ENCODE data around the gene HOTAIR.

The HOTAIR gene

DNA sequence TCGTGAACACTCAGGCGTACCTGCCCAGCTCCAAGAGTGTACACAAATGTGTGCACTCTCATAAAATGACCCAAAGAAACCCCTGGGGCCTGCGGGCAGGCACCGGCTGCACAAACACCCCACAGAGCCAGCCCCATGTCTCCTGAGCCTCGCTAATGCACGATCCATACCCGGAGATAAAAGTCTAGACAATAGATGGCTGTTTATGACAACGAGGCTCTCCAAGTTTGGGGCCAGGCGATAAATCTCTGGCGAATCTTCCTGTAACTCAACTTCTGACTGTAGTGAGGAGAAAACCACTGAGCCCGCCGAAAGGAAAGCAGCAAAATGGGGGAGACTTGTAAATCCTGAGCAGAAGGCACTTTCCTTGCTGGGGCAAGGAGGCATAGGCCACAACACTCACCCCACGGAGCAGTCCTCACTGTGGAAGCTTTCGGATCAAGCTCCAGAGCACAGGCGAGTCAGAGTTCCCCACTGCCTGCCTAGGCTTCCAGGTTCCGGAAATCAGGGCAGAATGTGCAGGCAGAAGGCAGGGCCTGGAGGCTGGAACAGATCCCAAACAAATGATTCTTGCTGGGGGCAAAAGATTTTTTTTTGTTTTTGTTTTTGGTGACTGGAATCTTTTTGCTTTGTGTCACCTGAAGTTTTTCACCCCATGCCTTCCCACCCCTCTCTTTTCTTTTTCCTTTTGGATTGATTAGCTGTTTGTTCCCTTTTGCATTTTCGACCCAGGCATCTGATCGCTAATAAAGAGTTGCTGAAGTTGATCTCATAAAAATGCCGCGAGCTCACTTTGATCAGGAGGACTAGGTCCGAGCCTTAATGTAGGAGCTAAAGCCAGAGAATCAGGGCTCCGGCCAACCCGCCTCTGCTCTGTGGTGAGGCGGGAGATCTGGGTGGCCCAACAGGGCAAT is 6.3 kb downstream of the HOTAIR start:
- Histone ChIP-seq H3K4me3 (ENCODE audit: low read depth, low read length) (no peak overlapping the region), H3K27me3 (replicated peaks) (peaks cover 99% of the 10 kb centered on the region), H3K27ac (no peak overlapping the region), H3K36me3 (replicated peaks) (no peaks in the 10 kb centered on the region)
- DNase-seq, result no peak
- TF ChIP-seq, protein P1, sequence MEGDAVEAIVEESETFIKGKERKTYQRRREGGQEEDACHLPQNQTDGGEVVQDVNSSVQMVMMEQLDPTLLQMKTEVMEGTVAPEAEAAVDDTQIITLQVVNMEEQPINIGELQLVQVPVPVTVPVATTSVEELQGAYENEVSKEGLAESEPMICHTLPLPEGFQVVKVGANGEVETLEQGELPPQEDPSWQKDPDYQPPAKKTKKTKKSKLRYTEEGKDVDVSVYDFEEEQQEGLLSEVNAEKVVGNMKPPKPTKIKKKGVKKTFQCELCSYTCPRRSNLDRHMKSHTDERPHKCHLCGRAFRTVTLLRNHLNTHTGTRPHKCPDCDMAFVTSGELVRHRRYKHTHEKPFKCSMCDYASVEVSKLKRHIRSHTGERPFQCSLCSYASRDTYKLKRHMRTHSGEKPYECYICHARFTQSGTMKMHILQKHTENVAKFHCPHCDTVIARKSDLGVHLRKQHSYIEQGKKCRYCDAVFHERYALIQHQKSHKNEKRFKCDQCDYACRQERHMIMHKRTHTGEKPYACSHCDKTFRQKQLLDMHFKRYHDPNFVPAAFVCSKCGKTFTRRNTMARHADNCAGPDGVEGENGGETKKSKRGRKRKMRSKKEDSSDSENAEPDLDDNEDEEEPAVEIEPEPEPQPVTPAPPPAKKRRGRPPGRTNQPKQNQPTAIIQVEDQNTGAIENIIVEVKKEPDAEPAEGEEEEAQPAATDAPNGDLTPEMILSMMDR (IDR thresholded peaks at IDR 0.05; ENCODE audit: low read depth, low read length, missing control alignments), result no peak
- in situ Hi-C loops (cut with HindIII; ENCODE audit: low pct_ligation_motif_present, low sequenced_read_pairs), result no loop called here

DNA sequence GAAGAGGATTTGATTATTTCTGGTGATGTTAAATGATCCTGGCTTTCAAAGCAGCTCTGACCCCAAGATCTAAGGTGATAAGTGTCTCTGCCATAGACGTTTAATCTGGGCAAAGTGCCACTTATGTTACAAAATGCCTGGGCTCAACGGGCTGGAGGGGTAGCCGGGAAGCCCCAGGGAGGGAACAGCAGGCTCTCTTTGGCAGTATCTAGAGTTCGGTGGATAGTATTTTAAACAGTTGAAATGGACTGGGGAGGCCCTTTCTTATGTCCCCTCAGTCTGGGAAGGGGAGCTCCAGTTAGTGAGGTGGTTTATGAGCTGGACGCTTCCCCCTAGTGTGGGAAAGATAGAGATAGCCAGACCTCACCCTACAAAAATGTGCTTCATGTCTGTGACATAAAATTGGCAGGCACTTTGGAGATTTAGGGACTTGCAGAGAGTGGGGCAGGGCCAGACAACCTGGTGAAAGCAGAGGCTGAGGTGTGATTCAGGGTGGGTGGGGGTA is 7.3 kb downstream of the HOTAIR start:
- Histone ChIP-seq H3K36me3 (replicated peaks) (no peaks in the 10 kb centered on the region), H3K27me3 (replicated peaks) (peaks cover 99% of the 10 kb centered on the region), H3K27ac (no peak overlapping the region), H3K4me3 (ENCODE audit: low read depth, low read length) (no peak overlapping the region)
- no peak for DNase-seq
- in situ Hi-C loops (cut with HindIII; ENCODE audit: low pct_ligation_motif_present, low sequenced_read_pairs), result no loop called here
- TF ChIP-seq, protein P1 (IDR thresholded peaks at IDR 0.05; ENCODE audit: low read depth, low read length, missing control alignments), result no peak

DNA sequence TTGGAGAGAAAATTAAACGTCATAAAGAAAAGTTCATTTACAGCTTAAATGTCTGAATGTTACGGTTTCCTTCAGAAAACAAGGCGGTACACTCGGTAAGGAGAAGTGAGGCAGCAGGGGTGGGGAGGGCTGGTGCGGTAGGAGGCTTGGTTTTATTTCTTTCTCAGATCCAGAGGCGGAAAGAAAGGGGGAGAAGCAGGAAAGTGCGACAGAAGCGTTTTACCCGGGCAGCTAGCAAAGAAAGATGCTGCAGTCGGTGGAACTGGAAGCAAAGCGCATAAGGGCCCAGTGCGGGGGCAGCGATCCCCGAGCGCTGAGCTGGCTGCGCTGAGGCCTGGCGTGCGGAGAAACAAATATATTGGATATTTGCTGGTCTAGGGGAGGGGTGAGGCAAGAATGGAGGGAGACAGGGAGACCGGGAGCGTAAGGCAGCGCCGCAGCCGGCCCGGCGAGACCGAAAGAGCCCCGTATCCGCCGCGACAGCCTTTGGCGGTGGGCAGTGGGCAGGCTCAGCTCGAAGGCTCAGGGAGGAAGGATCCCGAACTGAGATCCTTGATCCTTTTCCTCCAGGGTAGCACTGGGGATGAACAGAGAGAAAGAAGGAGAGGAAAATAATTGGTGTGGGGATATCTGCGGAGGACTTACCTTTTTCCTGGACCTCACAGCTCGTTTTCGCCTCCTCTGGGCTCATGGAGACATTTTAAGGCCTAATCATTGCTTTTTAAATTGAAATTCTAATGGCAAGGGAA is 8.2 kb downstream of the HOTAIR start:
- no peak overlapping the region for H3K27ac ChIP-seq
- TF ChIP-seq, protein P1 (IDR thresholded peaks at IDR 0.05; ENCODE audit: low read depth, low read length, missing control alignments), result no peak
- no peak for DNase-seq
- H3K4me3 ChIP-seq (ENCODE audit: low read depth, low read length), result no peak overlapping the region
- H3K27me3 ChIP-seq (replicated peaks), result peaks cover 99% of the 10 kb centered on the region
- no peaks in the 10 kb centered on the region for H3K36me3 ChIP-seq (replicated peaks)
- in situ Hi-C loops (cut with HindIII; ENCODE audit: low pct_ligation_motif_present, low sequenced_read_pairs), result no loop called here

DNA sequence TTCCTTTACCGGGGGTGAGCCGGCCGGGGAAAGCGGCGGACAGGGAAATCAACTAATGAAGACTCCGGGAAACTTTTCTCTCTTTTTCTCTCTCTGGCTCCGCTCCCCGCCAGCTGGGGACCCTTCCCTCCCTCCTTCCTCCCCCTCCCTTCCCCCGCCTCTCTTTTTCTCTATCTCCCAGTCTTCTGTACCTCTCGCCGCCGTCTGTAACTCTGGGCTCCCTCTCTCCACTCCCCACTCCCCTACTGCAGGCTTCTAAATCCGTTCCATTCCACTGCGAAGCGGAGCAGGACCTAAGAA is 8.7 kb downstream of the HOTAIR start:
- in situ Hi-C loops (cut with HindIII; ENCODE audit: low pct_ligation_motif_present, low sequenced_read_pairs), result no loop called here
- Histone ChIP-seq H3K27ac (no peak overlapping the region), H3K4me3 (ENCODE audit: low read depth, low read length) (no peak overlapping the region), H3K36me3 (replicated peaks) (no peaks in the 10 kb centered on the region), H3K27me3 (replicated peaks) (peaks cover 99% of the 10 kb centered on the region)
- DNase-seq, result no peak
- TF ChIP-seq, protein P1 (IDR thresholded peaks at IDR 0.05; ENCODE audit: low read depth, low read length, missing control alignments), result no peak

DNA sequence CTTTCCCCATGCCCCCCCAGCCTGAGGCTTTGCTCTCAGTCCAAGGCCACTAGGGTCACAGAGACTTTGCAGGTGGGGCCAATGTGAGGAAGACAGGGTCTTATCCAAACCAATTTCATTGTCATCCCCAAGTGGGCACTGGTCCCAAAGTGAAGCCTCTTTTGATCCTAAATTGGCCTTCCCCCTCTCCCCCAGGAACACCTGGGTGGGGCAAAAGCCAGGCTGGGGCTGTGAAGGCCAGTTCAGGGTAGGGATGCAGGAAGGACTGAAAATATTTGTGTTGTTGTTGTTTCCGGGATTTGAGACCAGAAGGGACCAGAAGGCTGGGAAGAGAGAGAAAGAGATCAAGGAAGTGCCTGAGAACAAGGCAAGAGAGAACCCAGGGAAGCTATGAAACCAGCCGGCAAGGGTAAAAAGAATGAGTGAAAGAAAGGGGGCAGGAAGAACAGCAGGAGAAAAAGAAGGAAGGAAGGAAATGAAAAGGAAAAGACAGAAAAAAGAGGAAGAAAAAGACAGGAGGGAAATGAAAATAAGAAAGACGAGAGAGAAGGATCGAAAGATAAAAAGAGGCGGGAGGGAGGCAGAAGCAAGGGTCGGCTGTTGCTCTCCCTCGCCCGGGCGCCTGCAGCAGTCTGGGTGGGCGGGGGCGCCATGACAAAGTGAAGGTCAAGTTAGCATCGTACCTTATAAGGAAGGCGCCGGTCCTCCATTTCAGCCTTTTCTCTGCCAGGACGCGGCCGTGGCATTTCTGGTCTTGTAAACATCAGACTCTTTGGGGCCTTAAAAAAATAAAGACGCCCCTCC is 9.3 kb downstream of the HOTAIR start:
- H3K27ac ChIP-seq, result no peak overlapping the region
- no peak overlapping the region for H3K4me3 ChIP-seq (ENCODE audit: low read depth, low read length)

More for the DNA sequence above, 9.3 kb downstream of the HOTAIR start:
- no peaks in the 10 kb centered on the region for H3K36me3 ChIP-seq (replicated peaks)
- peaks cover 99% of the 10 kb centered on the region for H3K27me3 ChIP-seq (replicated peaks)
- in situ Hi-C loops (cut with HindIII; ENCODE audit: low pct_ligation_motif_present, low sequenced_read_pairs), result no loop called here
- TF ChIP-seq, protein P1 (IDR thresholded peaks at IDR 0.05; ENCODE audit: low read depth, low read length, missing control alignments), result no peak
- DNase-seq, result no peak
